AG09319 (cell line): Measurements from ENCODE around the gene MYCN.
"Not testable (repeated sequence)": the region's sequence is repeated elsewhere in the genome, so short reads cannot be mapped to it uniquely, and the experiment has no call there.

Source experiments
- DNase-seq: peaks from one replicate; pipeline ENCODE4 v3.0.0-alpha.2; 2010; ENCODE audit warnings: low read depth; ENCODE audit errors: extremely low read depth
- CTCF ChIP-seq: IDR thresholded peaks from 2 replicates; pipeline ENCODE4 v1.5.1; 2011; ENCODE audit warnings: low read depth, mild to moderate bottlenecking, inconsistent platforms, low read length, moderate library complexity

The MYCN gene

GRCh38 chr2:15955232-15955988 is 15.1 kb downstream of the MYCN start:
- no peak for TF ChIP-seq CTCF
- no peak for DNase-seq

GRCh38 chr2:15956230-15956629 is 15.9 kb downstream of the MYCN start:
- TF ChIP-seq CTCF: no peak
- no peak for DNase-seq

GRCh38 chr2:15956751-15957736 is 16.7 kb downstream of the MYCN start:
- TF ChIP-seq CTCF: no peak
- no peak for DNase-seq

GRCh38 chr2:15957881-15958713 is 17.7 kb downstream of the MYCN start:
- DNase-seq: no peak
- TF ChIP-seq CTCF: no peak

- no peak for TF ChIP-seq CTCF
- no peak for DNase-seq
These were observed 19.2 kb downstream of the MYCN start for GRCh38 chr2:15959331-15960153.

GRCh38 chr2:15960154-15960520 is 19.8 kb downstream of the MYCN start:
- not testable (repeated sequence) for DNase-seq

- DNase-seq: not testable (repeated sequence)
These were observed 23.0 kb downstream of the MYCN start for GRCh38 chr2:15963109-15963976.
